H1 (cell line): ENCODE data around the gene CENPP. TPM values are rescaled to one million over a fixed set of nuclear protein-coding genes. Genes with fewer than 3 reads are reported as not detected.

Source experiments
- PHF8 ChIP-seq: fragments of 200-600 bp; sonication (generic); conservative IDR thresholded peaks from 2 replicates; pipeline ENCODE4 v1.7.1; 2012; ENCODE audit warnings: low read depth, mild to moderate bottlenecking, inconsistent platforms, low read length, moderate library complexity
- POLR2A ChIP-seq, 2 experiments: IDR thresholded peaks; 1 replicate in 1 of 2; 2 replicates in 1 of 2; pipeline ENCODE4 v1.6.1; 2011; ENCODE audit warnings: low read depth in 2 of 2, low read length in 2 of 2, mild to moderate bottlenecking in 2 of 2; ENCODE audit errors: control extremely low read depth in 1 of 2
- POLR2AphosphoS5 ChIP-seq: IDR thresholded peaks from 2 replicates; pipeline ENCODE4 v1.6.1; 2011; ENCODE audit warnings: low read depth, low read length
- RAD21 ChIP-seq, 2 experiments: IDR thresholded peaks in 1 of 2; conservative IDR thresholded peaks in 1 of 2; 2 replicates each; pipeline ENCODE4 v1.6.1; 2011; ENCODE audit warnings: low read depth in 2 of 2, low read length in 2 of 2, improper control_type of control experiment in 1 of 2, inconsistent platforms in 1 of 2, mild to moderate bottlenecking in 1 of 2, moderate library complexity in 1 of 2
- USF2 ChIP-seq: IDR thresholded peaks from 2 replicates; pipeline ENCODE4 v1.6.1; 2011; ENCODE audit warnings: low read length, improper control_type of control experiment
- polyA plus RNA-seq, 7 experiments: library from polyadenylated mRNA; depleted of rRNA in 3 of 7; stranded (reverse) in 5 of 7; unstranded in 2 of 7; fragments of >200 nt in 5 of 7; fragments of 200-250 nt in 2 of 7; gene quantifications; 1 replicate in 5 of 7; 2 replicates in 1 of 7; 4 replicates in 1 of 7; pipeline versions ENCODE4 v1.2.1 to v1.2.3, GENCODE V29; 2011 to 2013; ENCODE audit warnings: missing spikeins in 2 of 7, mixed read lengths in 2 of 7
- total RNA-seq: library from RNA; stranded (reverse); fragmentation: NEBNext Ultra II Directional; extraction: Animal tissue kit (Norgen Biotek cat#: 25700); gene quantifications from 2 replicates; pipeline ENCODE4 v1.2.1, GENCODE V29; 2021

Gene CENPP
- total and polyA plus RNA-seq, 2 of the 8 experiments (the other 6 are each of a cell fraction or from before 2014, with no cell fraction given): 2.7 to 10.8 TPM

- TF ChIP-seq RAD21 (IDR thresholded peaks at IDR 0.05 in 1 of 2, conservative IDR thresholded peaks at IDR 0.05 in 1 of 2; ENCODE audit: low read depth in 2 of 2, low read length in 2 of 2) (no peak), POLR2AphosphoS5 (no peak), USF2 (no peak), POLR2A (IDR thresholded peaks at IDR 0.05; ENCODE audit: control extremely low read depth in 1 of 2, low read depth in 2 of 2, low read length in 2 of 2) (no peak), PHF8 (no peak)
- TF ChIP-seq, all 59 proteins: peak for 0
Observed at GRCh38 chr9:92595930-92596329, 270.2 kb downstream of the CENPP start (continued).
